Endodermal cell (in vitro differentiated cells): ENCODE data around the gene LOXL4. TPM values are rescaled to one million over a fixed set of nuclear protein-coding genes. Genes with fewer than 3 reads are reported as not detected.

Experiments used
- DNase-seq: peaks from one replicate; pipeline ENCODE4 v3.0.0-alpha.2; 2017
- H3K27ac ChIP-seq: 2 replicates; pipeline ENCODE4 v1.5.1; 2013; ENCODE audit warnings: mild to moderate bottlenecking, low read depth, low read length, moderate library complexity
- H3K27me3 ChIP-seq: 2 replicates; pipeline ENCODE4 v1.6.1; 2013; ENCODE audit warnings: mild to moderate bottlenecking, low read length, moderate library complexity; ENCODE audit not compliant: insufficient read depth, control insufficient read depth, poor library complexity, severe bottlenecking
- H3K36me3 ChIP-seq: 2 replicates; pipeline ENCODE4 v1.7.0; 2013; ENCODE audit warnings: mild to moderate bottlenecking, low read length, moderate library complexity; ENCODE audit not compliant: control insufficient read depth, insufficient read depth
- H3K4me1 ChIP-seq: one replicate; pipeline ENCODE4 v1.7.0; 2013; ENCODE audit warnings: low read length; ENCODE audit not compliant: control insufficient read depth, insufficient read depth
- H3K4me3 ChIP-seq: 2 replicates; pipeline ENCODE4 v1.5.1; 2013; ENCODE audit warnings: mild to moderate bottlenecking, low read length, moderate library complexity
- H3K9ac ChIP-seq: 2 replicates; pipeline ENCODE4 v1.6.1; 2013; ENCODE audit warnings: mild to moderate bottlenecking, low read length, moderate library complexity; ENCODE audit not compliant: poor library complexity, severe bottlenecking; ENCODE audit errors: extremely low read depth
- H3K9me3 ChIP-seq: 2 replicates; pipeline ENCODE4 v1.6.1; 2013; ENCODE audit warnings: mild to moderate bottlenecking, low read length, moderate library complexity; ENCODE audit not compliant: control insufficient read depth
- H3K27ac Mint-ChIP-seq: 2 replicates; pipeline ENCODE4 v1.8.0; 2020; ENCODE audit warnings: mixed read lengths
- H3K27me3 Mint-ChIP-seq: 2 replicates; pipeline ENCODE4 v1.8.0; 2021; ENCODE audit warnings: mild to moderate bottlenecking, mixed read lengths; ENCODE audit not compliant: insufficient read depth
- H3K36me3 Mint-ChIP-seq: 2 replicates; pipeline ENCODE4 v1.8.0; 2020; ENCODE audit warnings: low read depth, mixed read lengths
- H3K4me1 Mint-ChIP-seq: 2 replicates; pipeline ENCODE4 v1.8.0; 2020; ENCODE audit warnings: mixed read lengths
- H3K4me3 Mint-ChIP-seq: 2 replicates; pipeline ENCODE4 v1.8.0; 2020; ENCODE audit warnings: mild to moderate bottlenecking, moderate library complexity, mixed read lengths
- H3K9me3 Mint-ChIP-seq: 2 replicates; pipeline ENCODE4 v1.8.0; 2020; ENCODE audit warnings: mild to moderate bottlenecking, mixed read lengths
- WGBS, 2 experiments: methylation state at CpG; one replicate each; pipeline versions ENCODE4 v1.1.5 to v1.1.7; 2013; ENCODE audit warnings: missing lambda C conversion rate in 2 of 2, mixed read lengths in 1 of 2; ENCODE audit not compliant: insufficient coverage in 1 of 2, insufficient read length in 1 of 2; 5-methylcytosine and 5-hydroxymethylcytosine counted together
- total RNA-seq, 2 donors: library from RNA; stranded (reverse); fragmentation: NEBNext Ultra II Directional in 1 of 2; extraction: Animal tissue kit (Norgen Biotek cat#: 25700) in 1 of 2; gene quantifications; 2 replicates in 1 of 2; 3 replicates in 1 of 2; pipeline ENCODE4 v1.2.1, GENCODE V29; 2021
- TF ChIP-seq, protein P1 (sequence below): fragments of 200-600 bp; sonication (generic); conservative IDR thresholded peaks from 2 replicates; pipeline ENCODE4 v1.5.0; 2021; ENCODE audit warnings: antibody characterized with exemption, mild to moderate bottlenecking

The LOXL4 gene
- total RNA-seq, 2 donors from 2014 or later = 0.57 to 0.77 TPM

DNA sequence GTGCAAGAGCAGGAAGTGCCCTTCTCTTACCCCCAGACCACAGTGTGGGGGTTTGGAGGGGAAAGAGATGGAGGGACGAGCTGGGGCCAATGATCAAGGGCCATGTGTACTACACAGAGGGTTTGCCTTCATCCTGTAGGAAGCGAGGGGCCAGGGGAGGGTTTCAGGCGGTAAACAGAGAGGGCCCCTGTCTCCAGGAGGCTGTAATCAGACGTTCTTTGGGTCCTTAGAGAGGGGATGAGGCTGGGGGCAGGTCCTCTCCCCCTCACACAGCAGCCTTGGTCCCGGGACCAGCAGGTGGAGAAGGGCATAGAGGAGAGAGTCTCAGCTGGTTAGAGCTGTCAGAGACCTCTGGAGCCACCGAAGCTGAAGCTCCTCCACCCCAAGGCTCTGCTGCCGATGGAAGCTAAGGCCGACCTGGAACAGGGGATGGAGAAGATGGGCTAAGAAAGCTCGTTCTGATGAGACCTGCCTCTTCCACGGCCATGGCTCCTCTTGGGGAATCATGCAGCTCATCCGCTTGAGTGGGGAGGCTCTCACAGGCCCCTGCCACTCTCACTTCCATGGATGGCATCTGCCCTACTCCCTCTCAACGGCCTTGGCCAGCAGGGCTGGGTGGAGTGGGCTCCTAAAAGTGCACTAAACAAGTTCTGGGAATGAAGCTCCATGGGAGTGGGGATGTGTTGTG is 3.5 kb downstream of the LOXL4 start:
- H3K36me3 ChIP-seq = no peaks in the 10 kb centered on the region
- no peak overlapping the region for H3K27ac ChIP-seq
- Mint-ChIP-seq H3K27ac (no peak overlapping the region), H3K9me3 (no peaks in the 10 kb centered on the region), H3K27me3 (peaks cover 20% of the 10 kb centered on the region), H3K4me3 (no peak overlapping the region), H3K36me3 (no peaks in the 10 kb centered on the region), H3K4me1 (peaks cover 11% of the 10 kb centered on the region)
- 91 to 93% methylated on average over 5 to 12 of the region's 12 CpGs for WGBS, 2 experiments
- H3K27me3 ChIP-seq = no peaks in the 10 kb centered on the region
- TF ChIP-seq, protein P1, sequence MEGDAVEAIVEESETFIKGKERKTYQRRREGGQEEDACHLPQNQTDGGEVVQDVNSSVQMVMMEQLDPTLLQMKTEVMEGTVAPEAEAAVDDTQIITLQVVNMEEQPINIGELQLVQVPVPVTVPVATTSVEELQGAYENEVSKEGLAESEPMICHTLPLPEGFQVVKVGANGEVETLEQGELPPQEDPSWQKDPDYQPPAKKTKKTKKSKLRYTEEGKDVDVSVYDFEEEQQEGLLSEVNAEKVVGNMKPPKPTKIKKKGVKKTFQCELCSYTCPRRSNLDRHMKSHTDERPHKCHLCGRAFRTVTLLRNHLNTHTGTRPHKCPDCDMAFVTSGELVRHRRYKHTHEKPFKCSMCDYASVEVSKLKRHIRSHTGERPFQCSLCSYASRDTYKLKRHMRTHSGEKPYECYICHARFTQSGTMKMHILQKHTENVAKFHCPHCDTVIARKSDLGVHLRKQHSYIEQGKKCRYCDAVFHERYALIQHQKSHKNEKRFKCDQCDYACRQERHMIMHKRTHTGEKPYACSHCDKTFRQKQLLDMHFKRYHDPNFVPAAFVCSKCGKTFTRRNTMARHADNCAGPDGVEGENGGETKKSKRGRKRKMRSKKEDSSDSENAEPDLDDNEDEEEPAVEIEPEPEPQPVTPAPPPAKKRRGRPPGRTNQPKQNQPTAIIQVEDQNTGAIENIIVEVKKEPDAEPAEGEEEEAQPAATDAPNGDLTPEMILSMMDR = no peak
- DNase-seq = peak; percentile 43
- H3K4me1 ChIP-seq = peaks cover 2% of the 10 kb centered on the region
- no peak overlapping the region for H3K4me3 ChIP-seq
- H3K9me3 ChIP-seq = no peaks in the 10 kb centered on the region
- no peak overlapping the region for H3K9ac ChIP-seq

DNA sequence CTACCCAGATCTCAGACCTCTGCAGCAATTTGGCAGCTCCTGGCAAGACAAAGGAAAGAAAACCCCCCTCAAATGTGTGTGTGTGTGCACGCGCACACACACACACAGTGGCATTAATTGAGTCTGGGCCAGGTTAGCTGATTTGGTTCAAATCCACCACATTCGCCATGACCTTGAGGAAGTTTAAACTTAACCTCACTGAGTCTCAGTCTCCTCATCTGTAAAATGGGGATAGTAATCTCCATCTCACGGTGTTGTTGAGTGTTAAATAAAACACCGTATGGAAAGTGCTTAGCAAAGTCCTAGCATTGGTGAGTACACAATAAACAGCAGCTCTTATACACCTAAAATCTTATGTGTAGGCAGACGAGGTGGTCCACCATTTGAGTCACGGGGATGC is 4.9 kb downstream of the LOXL4 start:
- no peak overlapping the region for H3K4me3 ChIP-seq
- no peak for DNase-seq
- H3K9me3 Mint-ChIP-seq = no peaks in the 10 kb centered on the region
- H3K27ac ChIP-seq = no peak overlapping the region
- H3K4me3 Mint-ChIP-seq = no peak overlapping the region
- TF ChIP-seq, protein P1 = no peak
- H3K9me3 ChIP-seq = no peaks in the 10 kb centered on the region
- H3K27me3 Mint-ChIP-seq = peaks cover 11% of the 10 kb centered on the region
- 87 to 88% methylated on average over 4 to 7 of the region's 7 CpGs for WGBS, 2 experiments
- H3K4me1 Mint-ChIP-seq = peaks cover 6% of the 10 kb centered on the region
- no peaks in the 10 kb centered on the region for H3K36me3 Mint-ChIP-seq
- H3K9ac ChIP-seq = no peak overlapping the region
- no peaks in the 10 kb centered on the region for H3K4me1 ChIP-seq
- no peaks in the 10 kb centered on the region for H3K36me3 ChIP-seq
- no peaks in the 10 kb centered on the region for H3K27me3 ChIP-seq
- no peak overlapping the region for H3K27ac Mint-ChIP-seq

DNA sequence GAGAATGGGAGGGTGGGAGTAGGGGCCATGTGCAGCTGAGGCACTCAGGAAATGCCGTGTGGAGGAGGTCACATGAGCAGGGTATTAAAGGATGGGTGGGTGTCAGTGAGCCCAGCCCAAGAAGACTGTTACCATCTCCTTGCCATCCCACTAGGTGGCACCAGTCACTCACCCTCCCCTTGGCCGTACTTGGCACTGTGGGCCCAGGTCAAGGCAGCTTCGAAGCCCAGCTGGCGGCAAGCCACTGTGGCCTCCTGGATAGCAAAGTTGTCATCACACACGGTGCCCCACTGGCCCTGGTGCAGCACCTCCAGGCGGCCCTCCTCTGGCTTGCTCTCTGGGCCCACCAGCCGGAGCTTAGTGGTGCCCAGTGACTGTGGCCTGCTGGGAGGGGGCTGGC is 5.4 kb downstream of the LOXL4 start:
- H3K36me3 ChIP-seq = no peaks in the 10 kb centered on the region
- Mint-ChIP-seq H3K36me3 (no peaks in the 10 kb centered on the region), H3K9me3 (no peaks in the 10 kb centered on the region), H3K4me3 (no peak overlapping the region), H3K27me3 (peaks cover 8% of the 10 kb centered on the region), H3K4me1 (peaks cover 4% of the 10 kb centered on the region), H3K27ac (no peak overlapping the region)
- no peak overlapping the region for H3K27ac ChIP-seq
- TF ChIP-seq, protein P1 = peak; percentile 72
- no peak overlapping the region for H3K9ac ChIP-seq
- peak; percentile 84 for DNase-seq
- 87 to 90% methylated on average over 2 to 7 of the region's 7 CpGs for WGBS, 2 experiments
- H3K4me3 ChIP-seq = no peak overlapping the region
- H3K27me3 ChIP-seq = no peaks in the 10 kb centered on the region
- no peaks in the 10 kb centered on the region for H3K9me3 ChIP-seq
- no peaks in the 10 kb centered on the region for H3K4me1 ChIP-seq
